ENCODE data around the gene CAPZA1. TPM values are rescaled to one million over a fixed set of nuclear protein-coding genes. Genes with fewer than 3 reads are reported as not detected.
"Not testable (repeated sequence)": the region's sequence is repeated elsewhere in the genome, so short reads cannot be mapped to it uniquely, and the experiment has no call there.

The CAPZA1 gene
- total RNA-seq, 1 donor from 2014 or later: 35.3 TPM

- intact Hi-C loops (cut with DNase I): no loop called here
- no peak for DNase-seq (ENCODE audit: low spot score)
Observed at GRCh38 chr1:112625696-112626095, 6.1 kb downstream of the CAPZA1 start.

GRCh38 chr1:112626193-112626592 is 6.6 kb downstream of the CAPZA1 start:
- DNase-seq (ENCODE audit: low spot score): no peak
- intact Hi-C loops (cut with DNase I): no loop called here

- intact Hi-C loops (cut with DNase I): no loop called here
- no peak for DNase-seq (ENCODE audit: low spot score)
Observed at GRCh38 chr1:112626887-112627286, 7.3 kb downstream of the CAPZA1 start.

GRCh38 chr1:112628516-112628915 is 8.9 kb downstream of the CAPZA1 start:
- intact Hi-C loops (cut with DNase I): no loop called here

GRCh38 chr1:112629256-112629655 is 9.6 kb downstream of the CAPZA1 start:
- DNase-seq (ENCODE audit: low spot score): no peak
- intact Hi-C loops (cut with DNase I): no loop called here

More at GRCh38 chr1:112628516-112628915, 8.9 kb downstream of the CAPZA1 start:
- no peak for DNase-seq (ENCODE audit: low spot score)

- intact Hi-C loops (cut with DNase I): no loop called here
- no peak for DNase-seq (ENCODE audit: low spot score)
Observed at GRCh38 chr1:112633628-112634027, 14.0 kb downstream of the CAPZA1 start.

GRCh38 chr1:112634367-112634766 is 14.7 kb downstream of the CAPZA1 start:
- intact Hi-C loops (cut with DNase I): no loop called here

DNA sequence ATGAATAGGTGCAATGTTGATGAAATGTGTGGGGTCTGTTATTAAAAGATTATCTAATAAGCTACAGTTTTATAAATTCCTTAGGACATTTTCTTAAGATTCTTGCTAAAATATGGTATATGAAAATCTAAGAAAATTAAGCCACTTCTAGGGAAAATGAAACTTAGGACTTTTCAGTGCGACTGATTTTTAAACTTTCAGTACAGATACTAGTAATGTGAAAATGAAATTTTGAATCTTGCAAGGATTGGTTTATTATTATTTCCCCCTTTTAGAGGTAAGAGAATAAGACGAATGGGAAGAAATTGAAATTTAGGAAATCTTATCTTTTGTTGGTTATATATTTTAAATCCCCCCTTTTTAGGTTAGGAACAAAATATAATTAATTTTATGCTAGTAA is 16.4 kb downstream of the CAPZA1 start:
- intact Hi-C loops (cut with DNase I): no loop called here
- no peak for DNase-seq (ENCODE audit: low spot score)

More at GRCh38 chr1:112634367-112634766, 14.7 kb downstream of the CAPZA1 start:
- no peak for DNase-seq (ENCODE audit: low spot score)

GRCh38 chr1:112636597-112637253 is 17.1 kb downstream of the CAPZA1 start:
- no peak for DNase-seq (ENCODE audit: low spot score)
- intact Hi-C loops (cut with DNase I): no loop called here

GRCh38 chr1:112637254-112638109 is 17.9 kb downstream of the CAPZA1 start:
- intact Hi-C loops (cut with DNase I): no loop called here
- DNase-seq (ENCODE audit: low spot score): no peak

DNA sequence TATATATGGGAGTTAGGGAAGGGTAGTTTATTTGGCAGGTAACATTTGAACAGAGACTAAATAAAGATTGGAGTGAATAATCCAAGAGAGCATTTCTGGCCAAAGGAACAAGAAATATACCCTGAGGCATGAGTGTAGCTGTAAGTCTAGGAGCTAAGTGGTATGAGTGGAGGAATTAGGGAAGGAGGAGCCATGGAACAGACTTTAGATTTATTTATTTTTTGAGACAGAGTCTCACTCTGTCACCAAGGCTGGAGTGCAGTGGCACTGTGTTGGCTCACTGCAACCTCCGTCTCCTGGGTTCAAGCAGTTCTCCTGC is 18.4 kb downstream of the CAPZA1 start:
- DNase-seq (ENCODE audit: low spot score): no peak
- intact Hi-C loops (cut with DNase I): no loop called here

DNA sequence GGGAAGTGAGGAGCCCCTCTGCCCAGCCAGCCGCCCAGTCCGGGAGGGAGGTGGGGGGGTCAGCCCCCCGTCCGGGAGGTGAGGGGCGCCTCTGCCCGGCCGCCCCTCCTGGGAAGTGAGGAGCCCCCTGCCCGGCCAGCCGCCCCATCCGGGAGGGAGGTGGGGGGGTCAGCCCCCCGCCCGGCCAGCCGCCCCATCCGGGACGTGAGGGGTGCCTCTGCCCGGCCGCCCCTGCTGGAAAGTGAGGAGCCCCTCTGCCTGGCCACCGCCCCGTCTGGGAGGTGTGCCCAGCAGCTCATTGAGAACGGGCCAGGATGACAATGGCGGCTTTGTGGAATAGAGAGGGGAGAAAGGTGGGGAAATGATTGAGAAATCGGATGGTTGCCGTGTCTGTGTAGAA is 20.8 kb downstream of the CAPZA1 start:
- intact Hi-C loops (cut with DNase I): not testable (repeated sequence)

GRCh38 chr1:112643080-112643479 is 23.4 kb downstream of the CAPZA1 start:
- no peak for DNase-seq (ENCODE audit: low spot score)
- intact Hi-C loops (cut with DNase I): no loop called here

More for the DNA sequence above, 20.8 kb downstream of the CAPZA1 start:
- DNase-seq (ENCODE audit: low spot score): not testable (repeated sequence)

DNA sequence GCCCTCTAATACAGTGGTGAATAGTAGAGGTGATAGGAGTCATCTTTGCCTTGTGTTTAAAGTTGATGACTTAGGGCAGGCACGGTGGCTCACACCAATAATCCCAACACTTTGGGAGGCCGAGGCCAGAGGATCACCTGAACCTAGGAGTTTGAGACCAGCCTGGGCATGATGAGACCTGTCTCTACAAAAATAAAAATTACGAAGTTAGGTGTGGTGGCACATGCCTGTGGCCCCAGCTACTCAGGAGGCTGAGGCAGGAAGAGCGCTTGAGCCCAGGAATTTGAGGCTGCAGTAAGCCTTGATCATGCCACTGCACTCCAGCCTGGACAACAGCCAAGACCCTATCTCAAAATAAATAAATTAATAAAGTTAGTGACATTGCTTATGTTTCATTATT is 26.6 kb downstream of the CAPZA1 start:
- intact Hi-C loops (cut with DNase I): no loop called here
- DNase-seq (ENCODE audit: low spot score): no peak

DNA sequence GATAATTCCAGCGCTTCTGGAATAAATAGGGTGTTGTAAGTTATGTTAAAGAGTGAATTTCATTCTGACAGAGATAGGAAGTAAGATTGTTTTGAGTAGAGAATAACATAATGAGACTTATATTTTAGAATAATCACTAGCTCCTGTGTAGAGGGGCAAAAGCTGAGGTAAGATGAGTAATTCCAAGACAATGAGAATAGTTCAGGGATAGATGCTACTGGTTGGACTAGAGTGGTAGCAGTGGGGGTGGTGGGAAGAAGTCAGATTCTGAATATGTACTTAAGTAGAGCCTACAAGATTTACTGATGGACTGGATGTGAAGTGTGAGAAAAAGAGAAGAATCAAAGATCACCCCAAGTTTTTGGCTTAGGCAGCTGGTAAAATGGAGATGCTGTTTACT is 31.6 kb downstream of the CAPZA1 start:
- intact Hi-C loops (cut with DNase I): no loop called here
- DNase-seq (ENCODE audit: low spot score): no peak

- intact Hi-C loops (cut with DNase I): no loop called here
- DNase-seq (ENCODE audit: low spot score): no peak
Observed at GRCh38 chr1:112665857-112666256, 46.2 kb downstream of the CAPZA1 start.

DNA sequence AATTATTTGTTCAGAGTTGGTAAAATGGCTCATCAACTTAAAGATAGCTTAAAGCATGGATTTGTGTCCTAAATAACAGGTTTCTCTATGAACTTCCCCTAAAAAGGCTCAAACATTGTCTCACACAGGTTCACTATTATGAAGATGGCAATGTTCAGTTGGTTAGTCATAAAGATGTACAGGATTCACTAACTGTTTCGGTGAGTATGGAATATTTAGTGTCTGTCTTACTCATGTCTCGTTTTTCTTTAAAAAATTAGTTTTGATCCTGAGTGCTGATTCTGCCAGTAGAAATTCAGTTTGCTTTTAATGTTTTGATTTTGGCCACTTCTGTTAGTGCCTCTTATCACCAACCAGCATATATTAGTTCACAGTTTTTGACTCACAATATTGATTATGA is 47.3 kb downstream of the CAPZA1 start:
- intact Hi-C loops (cut with DNase I): no loop called here
- no peak for DNase-seq (ENCODE audit: low spot score)

DNA sequence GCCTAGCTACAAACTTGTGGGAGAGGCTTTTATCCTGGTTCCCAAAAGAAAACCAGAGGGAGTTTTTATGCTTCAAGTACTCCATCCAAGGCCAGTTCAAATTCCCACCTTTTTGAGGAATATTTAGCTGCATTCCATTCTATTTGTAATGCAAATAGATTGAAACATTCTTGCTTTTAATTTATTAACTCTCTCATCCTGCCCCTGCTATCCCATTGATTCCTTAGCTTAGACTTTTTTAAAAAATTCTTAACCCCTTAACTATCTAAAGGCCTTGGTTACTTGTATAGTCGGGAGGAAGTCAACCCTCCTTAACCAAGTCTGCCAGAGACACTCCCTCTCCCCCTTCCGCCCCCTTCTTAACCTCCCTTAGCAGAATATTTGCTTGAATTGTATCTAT is 52.4 kb downstream of the CAPZA1 start:
- no peak for DNase-seq (ENCODE audit: low spot score)
- intact Hi-C loops (cut with DNase I): loop anchor here (10.0 kb wide), 1 partner anchor 277 kb away; the partner anchor contains the start of gene CTTNBP2NL

- DNase-seq (ENCODE audit: low spot score): no peak
- intact Hi-C loops (cut with DNase I): loop anchor here (10.0 kb wide), 1 partner anchor 278 kb away; the partner anchor contains the start of gene CTTNBP2NL
Observed at GRCh38 chr1:112672842-112673241, 53.2 kb downstream of the CAPZA1 start.

- intact Hi-C loops (cut with DNase I): loop anchor here (2.0 to 10.0 kb wide), 3 partner anchors 33 to 279 kb away; partner anchors contain the start of genes CTTNBP2NL and RHOC
- no peak for DNase-seq (ENCODE audit: low spot score)
Observed at GRCh38 chr1:112673592-112674439, 54.2 kb downstream of the CAPZA1 start.
